Nucleus accumbens (tissue), 56 donors: ENCODE data around the gene VAV2.

Source experiments
- DNase-seq, 56 donors: peaks; one replicate each; lab custom pipeline; 2025; lab: John Stamatoyannopoulos, UW

VAV2 gene

GRCh38 chr9:133843751-133844397 is 148.2 kb downstream of the VAV2 start:
- no peak for DNase-seq

- DNase-seq = no peak
These were observed 148.9 kb downstream of the VAV2 start for GRCh38 chr9:133843250-133843649.

GRCh38 chr9:133842721-133843227 is 149.3 kb downstream of the VAV2 start:
- no peak for DNase-seq

GRCh38 chr9:133842174-133842573 is 149.9 kb downstream of the VAV2 start:
- DNase-seq = no peak

- no peak for DNase-seq
These were observed 150.8 kb downstream of the VAV2 start for GRCh38 chr9:133841167-133841812.

- DNase-seq = no peak
These were observed 152.2 kb downstream of the VAV2 start for GRCh38 chr9:133839822-133840329.

- no peak for DNase-seq
These were observed 153.1 kb downstream of the VAV2 start for GRCh38 chr9:133838859-133839507.

- DNase-seq = no peak
These were observed 154.2 kb downstream of the VAV2 start for GRCh38 chr9:133837627-133838597.

GRCh38 chr9:133836818-133837217 is 155.3 kb downstream of the VAV2 start:
- no peak for DNase-seq

- no peak for DNase-seq
These were observed 155.9 kb downstream of the VAV2 start for GRCh38 chr9:133836001-133836758.

- no peak for DNase-seq
These were observed 156.7 kb downstream of the VAV2 start for GRCh38 chr9:133835262-133835901.

GRCh38 chr9:133834080-133834976 is 157.8 kb downstream of the VAV2 start:
- DNase-seq = no peak

GRCh38 chr9:133833388-133834025 is 158.6 kb downstream of the VAV2 start:
- no peak for DNase-seq

- peak in 17 of 56 donors; percentile 7 to 47 (median 25) for DNase-seq
These were observed 159.2 kb downstream of the VAV2 start for GRCh38 chr9:133832877-133833276.

- no peak for DNase-seq
These were observed 161.4 kb downstream of the VAV2 start for GRCh38 chr9:133830711-133831110.

- no peak for DNase-seq
These were observed 161.8 kb downstream of the VAV2 start for GRCh38 chr9:133830310-133830709.

GRCh38 chr9:133828338-133828997 is 163.7 kb downstream of the VAV2 start:
- no peak for DNase-seq
